Urinary bladder (tissue), 4 donors: Measurements from ENCODE around the gene NINJ1. TPM values are rescaled to one million over a fixed set of nuclear protein-coding genes. Genes with fewer than 3 reads are reported as not detected.
"Not testable (repeated sequence)": the region's sequence is repeated elsewhere in the genome, so short reads cannot be mapped to it uniquely, and the experiment has no call there.

Source experiments
- DNase-seq: peaks from one replicate; pipeline ENCODE4 v3.0.0-alpha.2; 2015; ENCODE audit errors: extremely low spot score
- H3K27ac ChIP-seq: one replicate; pipeline ENCODE4 v1.5.1; 2013; ENCODE audit warnings: low read depth, mild to moderate bottlenecking, moderate library complexity
- H3K36me3 ChIP-seq: one replicate; pipeline ENCODE4 v1.6.1; 2013; ENCODE audit warnings: mild to moderate bottlenecking, moderate library complexity; ENCODE audit not compliant: insufficient read depth
- H3K4me1 ChIP-seq: one replicate; pipeline ENCODE4 v1.6.1; 2013; ENCODE audit warnings: mild to moderate bottlenecking, moderate library complexity; ENCODE audit not compliant: insufficient read depth
- H3K4me3 ChIP-seq: one replicate; pipeline ENCODE4 v1.5.1; 2013; ENCODE audit warnings: low read depth, low read length
- WGBS: extraction: QIAGEN DNeasy Blood & Tissue Kit; methylation state at CpG from one replicate; pipeline ENCODE4 v1.1.7; 2013; 5-methylcytosine and 5-hydroxymethylcytosine counted together
- polyA plus RNA-seq: library from polyadenylated mRNA; stranded (reverse); fragments of 200-250 nt; gene quantifications from one replicate; pipeline ENCODE4 v1.2.3, GENCODE V29; 2013
- total RNA-seq: library from RNA; depleted of rRNA; stranded (reverse); fragments of >200 nt; gene quantifications from one replicate; pipeline ENCODE4 v1.2.3, GENCODE V29; 2014
- donor health status: healthy with polysubstance abuse.
- donor health status: healthy.

NINJ1 gene
- total and polyA plus RNA-seq, 2 donors = 13.2 to 48.2 TPM

DNA sequence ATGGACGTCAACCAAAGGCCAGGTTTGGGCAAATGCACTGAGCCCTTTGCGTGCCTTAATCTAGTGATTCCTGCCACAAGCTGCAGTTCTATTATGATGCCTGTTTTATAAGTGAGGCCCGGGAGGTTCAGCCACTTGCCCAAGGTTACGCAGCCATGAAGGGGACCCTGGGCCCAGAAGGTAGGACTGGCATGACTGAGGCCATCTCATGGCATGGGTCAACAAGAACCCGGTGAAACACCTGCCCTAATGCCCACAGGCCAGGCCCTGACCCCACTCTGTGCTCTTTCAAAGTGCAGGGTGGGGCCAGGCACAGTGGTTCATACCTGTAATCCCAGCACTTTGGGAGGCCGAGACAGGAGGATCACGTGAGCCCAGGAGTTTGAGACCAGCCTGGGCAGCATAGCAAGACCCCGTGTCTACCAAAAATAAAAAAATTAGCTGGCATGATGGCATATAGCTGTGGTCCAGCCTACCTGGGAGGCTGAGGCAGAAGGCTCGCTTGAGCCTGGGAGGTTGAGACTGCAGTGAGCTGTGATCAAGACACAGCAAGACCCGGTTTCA lies 8.6 kb downstream of the NINJ1 start:
- WGBS = 94% methylated on average over 10 of the region's 10 CpGs
- Histone ChIP-seq H3K4me1 (peaks cover 2% of the 10 kb centered on the region), H3K4me3 (no peak overlapping the region), H3K36me3 (no peaks in the 10 kb centered on the region), H3K27ac (no peak overlapping the region)
- no peak for DNase-seq

DNA sequence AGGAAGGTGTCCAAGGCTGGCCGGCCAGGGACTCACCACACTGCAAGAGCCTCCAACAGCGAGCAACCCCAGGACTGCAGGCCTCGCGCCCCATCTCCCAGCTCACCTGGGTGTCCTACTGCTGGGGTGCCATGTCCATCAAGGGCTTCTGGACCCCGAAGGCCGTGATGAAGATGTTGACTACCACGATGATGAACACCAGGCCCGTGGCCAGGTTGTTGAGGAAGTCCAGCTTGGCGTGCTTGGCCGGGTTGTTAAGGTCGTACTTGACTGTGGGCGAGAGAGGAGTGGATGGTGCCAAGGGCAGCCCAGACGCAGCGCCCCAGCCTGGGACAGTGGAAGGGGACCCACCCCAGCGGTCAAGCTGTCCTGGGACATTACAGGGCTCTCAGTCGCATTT lies 9.3 kb downstream of the NINJ1 start:
- 92% methylated on average over 16 of the region's 16 CpGs for WGBS
- peaks cover 3% of the 10 kb centered on the region for H3K4me1 ChIP-seq
- H3K4me3 ChIP-seq = no peak overlapping the region
- no peak overlapping the region for H3K27ac ChIP-seq
- no peaks in the 10 kb centered on the region for H3K36me3 ChIP-seq
- DNase-seq = no peak

- no peak for DNase-seq
- peaks cover 3% of the 10 kb centered on the region for H3K4me1 ChIP-seq
Observed at GRCh38 chr9:93123561-93124283, 10.3 kb downstream of the NINJ1 start.

DNA sequence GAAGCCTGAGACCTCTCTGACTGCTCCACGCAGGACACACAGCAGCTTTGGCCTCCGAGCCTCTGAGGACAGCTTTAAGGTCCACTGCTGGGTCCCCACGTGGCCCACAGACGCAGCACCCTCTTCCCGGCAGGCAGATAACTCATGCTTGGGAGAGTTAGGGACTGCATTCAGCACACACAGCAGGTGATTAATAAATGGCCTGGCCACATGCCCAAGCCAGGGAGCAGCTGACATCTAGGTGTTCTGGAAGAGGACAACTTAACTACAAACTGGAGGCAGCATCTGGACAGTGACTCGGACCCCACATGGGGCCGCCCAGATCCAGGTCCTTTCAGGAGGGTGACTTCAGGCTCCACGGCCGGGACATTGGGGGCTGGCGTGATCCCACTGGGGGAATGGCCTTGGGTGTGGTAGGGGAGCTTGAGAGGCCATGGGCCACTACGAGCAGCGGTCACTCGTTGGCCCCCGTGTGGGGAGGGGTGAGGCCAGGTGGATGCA lies 11.3 kb downstream of the NINJ1 start:
- no peak overlapping the region for H3K4me3 ChIP-seq
- WGBS = 92% methylated on average over 14 of the region's 14 CpGs
- peaks cover 3% of the 10 kb centered on the region for H3K4me1 ChIP-seq
- no peaks in the 10 kb centered on the region for H3K36me3 ChIP-seq
- DNase-seq = no peak
- no peak overlapping the region for H3K27ac ChIP-seq

More at GRCh38 chr9:93123561-93124283, 10.3 kb downstream of the NINJ1 start:
- 82% methylated on average over 14 of the region's 14 CpGs for WGBS
- H3K27ac ChIP-seq = no peak overlapping the region
- no peak overlapping the region for H3K4me3 ChIP-seq
- H3K36me3 ChIP-seq = no peaks in the 10 kb centered on the region

- Histone ChIP-seq H3K27ac (no peak overlapping the region), H3K4me3 (no peak overlapping the region), H3K36me3 (no peaks in the 10 kb centered on the region), H3K4me1 (peaks cover 1% of the 10 kb centered on the region)
- no peak for DNase-seq
- 90% methylated on average over 20 of the region's 20 CpGs for WGBS
Observed at GRCh38 chr9:93121316-93122241, 12.5 kb downstream of the NINJ1 start.

DNA sequence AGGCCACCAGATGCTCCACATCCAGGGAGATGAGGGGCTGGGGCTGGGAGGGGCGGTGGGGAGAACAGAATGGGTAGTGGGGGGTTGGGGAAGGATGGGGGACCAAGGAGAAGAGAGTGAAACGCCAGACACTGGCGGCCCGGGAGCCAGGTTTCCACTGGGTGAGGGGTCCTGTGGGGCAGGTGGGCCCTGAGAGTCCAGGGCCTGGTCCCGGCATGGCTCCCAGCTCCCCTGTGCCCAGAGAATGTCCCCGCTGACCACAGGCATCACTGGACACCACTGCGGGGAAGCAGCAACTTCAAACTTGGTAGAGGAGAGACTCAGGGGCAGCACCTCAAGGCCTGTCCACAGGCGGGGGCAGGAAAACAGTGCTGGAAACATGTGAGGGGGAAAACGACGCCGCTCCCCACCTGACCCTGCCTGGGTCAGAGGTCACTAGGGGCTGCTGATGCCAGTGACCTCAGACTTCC lies 13.2 kb downstream of the NINJ1 start:
- WGBS = 94% methylated on average over 11 of the region's 11 CpGs
- Histone ChIP-seq H3K27ac (no peak overlapping the region), H3K36me3 (no peaks in the 10 kb centered on the region), H3K4me1 (peaks cover 1% of the 10 kb centered on the region), H3K4me3 (no peak overlapping the region)
- no peak for DNase-seq

DNA sequence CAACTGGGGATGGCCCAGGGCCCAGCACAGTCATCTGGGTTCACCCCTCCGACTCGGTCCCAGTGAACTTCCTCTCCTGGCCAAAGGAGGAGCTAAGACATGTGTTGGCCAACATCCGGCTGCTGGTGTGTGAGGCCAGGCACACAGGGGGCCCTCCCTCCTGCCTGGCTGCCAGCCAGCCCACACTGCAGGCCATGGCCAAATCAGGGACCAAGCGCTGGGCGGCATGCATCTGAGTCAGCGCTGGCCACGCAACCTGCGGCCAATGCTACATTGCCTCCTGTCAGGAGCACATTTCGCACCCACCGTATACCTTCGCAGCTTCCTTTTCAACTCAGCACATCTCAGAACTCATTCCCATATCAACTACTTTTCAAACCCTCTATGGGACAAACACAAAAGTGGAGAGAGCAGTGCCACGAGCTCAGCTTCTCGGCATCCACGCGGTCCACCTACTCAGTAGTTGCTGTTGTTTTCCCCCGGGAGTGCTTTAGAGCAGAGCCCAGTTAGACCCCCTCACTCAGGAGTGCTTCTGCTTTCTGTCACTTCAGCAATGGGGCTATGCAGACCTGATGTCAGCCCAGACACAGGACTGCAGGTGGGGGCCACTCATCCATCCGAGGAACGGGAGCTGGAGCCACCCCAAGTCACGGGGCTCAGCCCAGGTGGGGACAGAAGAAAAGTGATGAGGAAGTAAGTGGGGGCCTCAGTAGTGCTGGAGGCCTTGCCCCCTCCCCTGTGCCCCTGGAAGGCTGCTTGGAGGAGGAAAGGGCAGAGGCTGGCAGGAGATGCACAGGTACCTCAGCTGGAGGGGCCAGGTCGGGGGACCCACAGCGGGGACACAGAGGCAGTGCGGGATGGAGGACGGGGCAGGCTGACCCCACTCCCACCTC lies 13.9 kb downstream of the NINJ1 start:
- peak overlapping the region; percentile 72 for H3K27ac ChIP-seq
- peaks cover 1% of the 10 kb centered on the region for H3K4me1 ChIP-seq
- no peak overlapping the region for H3K4me3 ChIP-seq
- WGBS = 39% methylated on average over 23 of the region's 23 CpGs
- no peak for DNase-seq
- no peaks in the 10 kb centered on the region for H3K36me3 ChIP-seq

GRCh38 chr9:93119703-93119952 lies 14.4 kb downstream of the NINJ1 start:
- no peaks in the 10 kb centered on the region for H3K36me3 ChIP-seq
- peak overlapping the region; percentile 72 for H3K27ac ChIP-seq
- peaks cover 1% of the 10 kb centered on the region for H3K4me1 ChIP-seq
- H3K4me3 ChIP-seq = no peak overlapping the region
- 64% methylated on average over 5 of the region's 5 CpGs for WGBS
- no peak for DNase-seq

- Histone ChIP-seq H3K4me3 (no peak overlapping the region), H3K36me3 (no peaks in the 10 kb centered on the region), H3K4me1 (peaks cover 1% of the 10 kb centered on the region), H3K27ac (peak overlapping the region; percentile 72)
- WGBS = 90% methylated on average over 12 of the region's 12 CpGs
- no peak for DNase-seq
Observed at GRCh38 chr9:93118863-93119702, 15.0 kb downstream of the NINJ1 start.

GRCh38 chr9:93117924-93118862 lies 15.9 kb downstream of the NINJ1 start:
- WGBS = 96% methylated on average over 12 of the region's 12 CpGs
- Histone ChIP-seq H3K27ac (no peak overlapping the region), H3K4me1 (peaks cover 1% of the 10 kb centered on the region), H3K4me3 (no peak overlapping the region), H3K36me3 (no peaks in the 10 kb centered on the region)
- DNase-seq = no peak

DNA sequence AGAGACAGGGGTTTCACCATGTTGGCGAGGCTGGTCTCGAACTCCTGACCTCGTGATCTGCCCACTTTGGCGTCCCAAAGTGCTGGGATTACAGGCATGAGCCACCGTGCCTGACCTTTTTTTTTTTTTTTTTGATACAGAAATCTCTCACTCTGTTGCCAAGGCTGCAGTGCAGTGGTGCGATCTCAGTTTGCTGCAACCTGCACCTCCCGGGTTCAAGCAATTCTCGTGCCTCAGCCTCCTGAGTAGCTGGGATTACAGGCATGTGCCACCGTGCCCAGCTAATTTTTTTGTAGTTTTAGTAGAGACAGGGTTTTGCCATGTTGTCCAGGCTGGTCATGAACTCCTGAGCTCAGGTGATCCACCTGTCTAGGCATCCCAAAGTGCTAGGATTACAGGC lies 16.5 kb downstream of the NINJ1 start:
- H3K27ac ChIP-seq, H3K4me3 ChIP-seq, H3K4me1 ChIP-seq, H3K36me3 ChIP-seq, DNase-seq: not testable (repeated sequence)
- 91% methylated on average over 9 of the region's 9 CpGs for WGBS
